Mammary epithelial cell (primary cell): Measurements from ENCODE around the gene VPS35.

Source experiments
- CTCF ChIP-seq, 2 donors: IDR thresholded peaks in 1 of 2; conservative IDR thresholded peaks in 1 of 2; 2 replicates each; pipeline ENCODE4 v1.5.1; 2011 to 2012; ENCODE audit warnings: inconsistent platforms in 2 of 2, low read length in 2 of 2, mild to moderate bottlenecking in 2 of 2, control low read depth in 1 of 2, low read depth in 1 of 2; ENCODE audit not compliant: insufficient read depth in 1 of 2; ENCODE audit errors: extremely low read depth in 1 of 2
- EZH2 ChIP-seq: IDR thresholded peaks from 2 replicates; pipeline ENCODE4 v1.6.1; 2012; ENCODE audit warnings: low read length, inconsistent platforms, borderline replicate concordance

- TF ChIP-seq CTCF (conservative IDR thresholded peaks at IDR 0.05 in 1 of 2, IDR thresholded peaks at IDR 0.05 in 1 of 2; ENCODE audit: extremely low read depth in 1 of 2, insufficient read depth in 1 of 2, low read depth in 1 of 2, low read length in 2 of 2) (no peak), EZH2 (no peak)
Observed at GRCh38 chr16:46730801-46731690, 42.1 kb upstream of the VPS35 start.
